ENCODE data around the gene ARL2.

ARL2 gene

DNA sequence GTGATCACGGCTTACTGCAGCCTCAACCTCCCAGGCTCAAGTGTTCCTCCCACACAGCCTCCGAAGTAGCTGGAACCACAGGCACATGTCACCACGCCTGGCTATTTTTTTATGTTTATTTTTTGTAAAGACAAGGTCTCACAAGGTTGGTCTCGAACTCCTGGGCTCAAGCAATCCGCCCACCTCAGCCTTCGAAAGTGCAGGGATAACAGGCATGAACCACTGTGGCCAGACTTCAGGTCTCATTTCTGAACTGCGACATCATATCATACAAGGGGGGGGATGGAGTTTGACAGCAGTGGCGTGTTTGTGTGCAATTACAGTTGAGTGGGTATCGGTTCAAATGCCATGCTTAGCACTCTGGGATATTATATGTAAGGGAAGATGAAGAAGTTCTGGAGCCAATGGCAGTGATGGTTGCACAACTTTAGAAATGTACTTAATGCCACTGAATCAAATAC, 37.5 kb downstream of the ARL2 start:
- no peak for DNase-seq

DNA sequence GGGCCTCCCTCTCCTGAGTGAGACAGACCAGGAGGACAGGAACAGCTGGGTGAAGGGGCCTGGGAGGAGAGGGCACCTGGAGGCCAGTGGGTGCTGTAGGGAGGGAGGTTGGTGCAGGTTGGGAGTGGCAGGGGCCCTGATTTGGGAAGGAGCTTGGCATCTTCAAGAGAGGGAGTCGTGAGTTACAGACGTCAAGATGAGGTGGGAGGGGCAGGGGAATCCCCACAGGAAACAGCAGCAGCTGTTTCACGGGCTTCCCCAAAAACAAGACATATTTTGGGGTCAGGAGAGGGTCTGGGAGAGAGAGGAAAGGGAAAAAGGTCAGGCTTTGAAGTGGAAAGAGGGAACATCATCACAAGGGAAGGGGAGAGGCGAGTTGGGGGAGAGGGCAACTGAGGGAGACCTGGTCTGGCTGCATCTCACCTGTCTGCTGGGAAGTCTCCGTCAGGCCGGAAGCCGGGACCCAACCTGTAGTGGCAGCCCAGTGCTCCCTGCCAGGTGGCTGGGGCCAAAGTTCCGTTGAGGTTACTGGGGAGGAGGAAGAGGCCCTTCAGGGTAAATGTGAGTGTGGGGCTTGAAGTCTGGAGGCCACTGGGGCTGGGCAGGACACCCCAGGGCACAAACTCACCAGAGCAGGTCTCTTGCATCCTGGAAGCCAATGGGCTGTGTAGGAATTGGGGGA, 40.0 kb downstream of the ARL2 start:
- peak; percentile 26 for DNase-seq

DNA sequence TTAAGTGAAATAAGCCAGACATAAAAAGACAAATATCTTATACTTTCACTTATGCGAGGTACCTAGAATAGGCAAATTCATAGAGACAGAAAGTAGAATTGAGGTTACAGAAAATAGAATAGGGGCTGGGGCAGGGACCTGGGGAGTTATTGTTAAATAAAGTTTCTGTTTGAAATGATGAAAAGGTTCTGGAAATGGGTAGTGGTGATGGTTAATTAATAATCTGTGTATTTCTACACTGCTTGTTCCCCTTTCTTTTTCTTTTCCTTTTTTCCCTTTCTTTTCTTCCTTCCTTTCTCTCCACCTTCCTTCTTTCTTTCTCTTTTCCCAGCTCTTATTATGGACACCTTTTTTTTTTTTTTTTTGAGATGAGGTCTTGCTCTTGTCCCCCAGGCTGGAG, 41.6 kb downstream of the ARL2 start:
- DNase-seq: no peak

DNA sequence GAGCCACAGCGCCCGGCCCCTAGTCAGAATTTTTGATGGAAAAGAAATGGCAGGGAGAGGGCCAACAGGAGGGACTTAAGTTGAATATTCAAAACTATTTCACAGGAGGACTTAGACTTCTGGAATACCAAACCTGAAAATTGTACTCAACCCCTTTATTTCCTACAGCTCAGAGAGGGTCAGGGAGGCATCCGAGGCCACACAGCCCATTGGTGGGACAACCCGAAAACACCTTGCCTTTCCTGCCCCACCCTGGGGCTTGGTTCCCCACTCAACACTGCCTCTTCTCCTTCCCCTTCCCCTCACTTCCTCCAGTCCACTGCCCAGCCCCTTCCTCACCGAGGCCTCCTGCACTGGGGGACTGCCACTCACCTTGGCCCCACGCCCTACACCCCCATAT, 43.0 kb downstream of the ARL2 start:
- DNase-seq: no peak

DNA sequence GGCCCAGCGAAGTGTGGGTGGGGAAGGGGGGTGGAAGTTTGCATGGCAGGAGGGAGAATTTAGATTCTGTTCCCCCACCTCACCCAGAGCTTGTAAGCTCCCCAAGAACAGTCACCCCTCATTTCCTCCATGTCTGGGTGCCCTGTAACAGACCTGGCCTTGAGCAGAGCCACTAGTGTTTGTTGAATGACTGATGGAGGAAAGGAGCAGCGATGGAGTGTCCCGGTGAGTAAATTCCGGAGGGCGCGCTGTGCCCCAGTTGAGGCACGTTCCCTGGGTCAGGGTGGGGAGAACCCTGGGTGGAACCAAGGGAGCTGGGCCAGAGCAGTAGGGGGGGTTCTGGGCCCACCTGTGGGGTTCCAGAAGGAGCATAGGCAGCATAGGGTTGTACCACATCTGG, 43.6 kb downstream of the ARL2 start:
- no peak for DNase-seq

DNA sequence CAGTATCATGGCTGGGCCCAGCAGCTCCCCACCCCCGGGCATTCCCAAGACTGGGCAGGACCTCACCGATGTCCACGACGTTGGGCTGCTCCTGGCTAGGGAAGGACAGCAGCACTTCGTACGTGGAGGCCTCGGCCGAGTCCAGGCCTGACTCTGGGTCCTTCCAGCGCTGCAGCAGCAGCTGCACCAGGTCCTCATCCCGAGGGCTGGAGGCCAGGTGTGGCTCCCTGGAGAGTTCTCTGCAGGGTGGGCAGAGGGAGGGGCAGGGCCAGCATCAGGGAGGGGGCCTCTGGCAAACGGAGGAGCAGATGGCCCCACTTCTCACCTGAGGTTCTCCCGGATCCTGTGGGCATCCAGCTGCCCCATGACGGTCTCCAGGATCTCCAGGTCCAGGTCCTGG, 44.1 kb downstream of the ARL2 start:
- DNase-seq: no peak

DNA sequence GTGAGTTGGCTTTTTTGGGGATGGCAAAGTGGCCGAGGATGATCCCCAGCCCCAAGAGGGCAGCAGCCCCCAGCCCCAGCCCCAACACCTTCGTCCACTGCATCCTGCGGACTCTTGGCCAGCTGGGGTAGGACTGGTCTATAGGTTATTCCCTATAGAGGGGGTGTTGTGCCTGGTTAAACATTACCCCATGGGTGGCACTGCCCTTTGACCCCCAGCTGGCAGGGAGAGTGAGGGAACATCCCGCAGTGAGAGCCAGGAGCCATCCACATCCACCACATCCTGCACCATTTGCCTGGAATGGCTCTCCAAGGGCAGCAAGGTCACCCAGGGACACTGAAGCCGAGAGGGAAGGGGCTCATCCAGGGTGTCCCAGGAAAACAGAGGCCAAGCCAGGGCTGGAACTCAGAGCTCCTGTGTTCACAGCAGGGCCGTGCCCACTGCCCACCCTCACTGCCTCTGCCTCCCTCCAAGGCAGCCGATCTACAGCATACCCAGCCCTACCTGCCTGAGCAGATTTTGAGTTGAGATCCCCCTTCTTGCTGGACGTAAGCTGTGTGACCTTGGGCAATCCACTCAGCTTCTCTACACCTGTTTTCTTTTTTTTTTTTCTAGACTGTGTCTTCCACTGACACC, 44.6 kb downstream of the ARL2 start, which contains the start of gene NAALADL1:
TSS of gene NAALADL1 (minus strand) at position 135 of the 636 bp plus-strand sequence. CDS start at position 103, 32 bp downstream.
- no peak for DNase-seq

DNA sequence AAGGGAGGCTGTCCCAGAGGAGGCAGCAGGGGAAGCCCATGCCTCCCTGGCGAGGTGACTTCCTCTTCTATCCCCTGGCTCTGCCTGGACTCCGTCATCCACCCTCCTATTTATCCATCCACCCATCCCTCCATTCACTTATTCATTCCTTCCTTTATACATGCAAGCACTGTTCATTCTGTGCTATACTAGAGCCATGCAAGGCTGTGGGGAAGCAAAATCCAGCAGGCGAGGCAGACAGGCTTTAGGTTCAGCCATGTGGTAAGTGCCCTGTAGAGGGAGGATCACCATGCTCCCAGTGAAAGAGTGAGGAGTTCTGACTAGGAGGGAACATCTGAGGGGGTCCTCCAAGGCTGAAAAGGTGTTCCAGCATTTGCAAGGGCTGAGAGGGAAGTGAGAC, 45.6 kb downstream of the ARL2 start:
- no peak for DNase-seq

DNA sequence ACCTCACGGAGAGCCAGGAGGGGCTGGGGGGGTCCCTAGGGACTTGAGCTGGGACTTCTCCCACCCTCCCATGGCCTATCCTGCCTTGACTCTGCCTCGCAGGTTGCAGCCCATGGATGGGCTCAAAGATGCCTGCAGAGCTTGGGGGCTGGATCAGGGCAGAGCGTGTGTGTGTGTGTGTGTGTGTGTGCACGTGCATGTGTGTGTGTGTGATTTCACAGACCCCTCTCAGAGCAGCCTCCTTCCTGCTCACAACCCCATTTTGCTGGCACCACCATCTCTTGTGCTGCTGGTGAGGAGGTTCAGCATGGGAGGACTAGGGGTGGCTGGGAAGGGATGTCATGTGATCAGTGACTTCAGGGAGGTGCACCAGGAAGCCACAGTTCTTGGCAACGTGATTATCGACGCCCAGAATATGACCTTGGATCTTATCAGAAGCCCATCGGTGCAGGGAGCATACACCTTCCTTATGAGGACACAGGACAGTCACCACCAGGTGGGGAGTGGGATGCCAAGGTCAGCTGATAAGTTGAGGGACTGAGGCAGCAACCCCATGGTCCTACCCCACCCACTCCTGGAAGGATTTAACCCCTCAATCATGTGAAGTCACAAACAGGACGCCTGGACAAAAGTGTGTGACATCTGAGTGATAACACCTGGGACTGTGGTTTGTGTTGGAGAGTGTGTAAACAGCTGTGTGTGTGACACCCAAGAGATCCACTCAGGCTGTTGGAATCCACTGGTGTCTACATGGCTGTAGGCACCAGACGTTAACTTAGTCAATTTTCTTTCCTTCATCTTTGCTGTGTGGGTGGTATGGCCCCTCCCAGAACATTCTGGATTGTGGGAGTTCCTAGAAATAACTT, 46.2 kb downstream of the ARL2 start:
- no peak for DNase-seq

DNA sequence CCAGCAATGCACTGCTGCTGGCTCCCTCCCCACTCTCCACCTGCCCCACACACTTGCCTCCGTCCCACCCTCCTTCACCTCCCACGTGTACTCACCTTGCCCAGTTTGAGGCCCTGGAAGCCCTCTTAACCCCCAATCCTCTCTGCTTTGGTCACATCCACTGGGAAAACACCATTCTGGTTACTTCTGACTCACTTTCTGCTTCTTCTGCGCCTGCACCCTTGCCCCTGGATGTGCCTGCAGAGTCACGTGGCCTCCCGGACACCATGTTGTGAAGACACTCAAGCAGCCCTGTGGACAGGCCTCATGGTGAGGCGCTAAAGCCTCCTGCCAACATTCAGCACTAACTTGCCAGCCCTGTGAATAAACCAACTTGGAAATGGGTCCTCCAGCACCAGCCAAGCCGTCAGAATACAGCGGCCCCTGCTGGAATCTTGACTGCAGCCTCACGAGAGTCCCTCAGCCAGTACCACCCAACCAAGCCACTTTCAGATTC, 47.0 kb downstream of the ARL2 start:
- no peak for DNase-seq

DNA sequence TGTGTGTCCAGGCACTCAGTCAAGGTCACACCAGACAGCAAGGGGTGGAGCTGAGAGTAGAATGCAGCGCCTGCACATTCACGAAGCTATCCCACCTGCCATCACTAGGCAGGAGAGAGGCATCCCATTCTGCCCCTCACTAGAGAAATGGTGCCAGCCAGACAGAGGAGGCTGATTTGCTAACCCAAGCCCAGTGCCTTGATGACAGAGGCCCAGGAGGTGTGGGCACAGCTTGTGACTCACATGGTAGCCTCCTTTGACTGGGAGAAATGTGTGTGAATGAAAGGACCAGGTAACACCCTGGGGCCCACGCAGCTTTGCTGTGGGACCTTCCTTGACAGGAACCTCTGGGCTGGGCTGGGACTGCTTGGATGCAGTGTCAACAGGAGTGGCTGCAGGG, 49.6 kb downstream of the ARL2 start:
- no peak for DNase-seq

DNA sequence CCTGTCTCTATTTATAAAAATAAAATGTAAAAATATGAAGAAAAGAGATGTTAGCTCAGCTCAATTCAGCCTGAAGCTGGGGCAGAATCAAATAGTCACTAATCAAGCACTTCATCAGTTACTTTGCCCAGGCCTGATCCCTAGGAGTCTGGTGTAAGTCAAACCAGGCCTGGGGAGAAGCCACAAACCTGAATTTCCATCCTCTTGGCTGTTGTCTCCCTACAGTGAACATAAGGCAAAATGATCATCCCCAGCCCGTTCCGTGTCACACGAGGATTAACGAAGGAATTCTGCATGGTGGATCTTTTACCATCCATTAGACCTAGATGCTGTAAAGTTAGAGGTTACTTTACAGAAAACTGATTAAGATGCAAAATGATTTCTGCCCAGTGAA, 50.9 kb downstream of the ARL2 start:
- DNase-seq: no peak

DNA sequence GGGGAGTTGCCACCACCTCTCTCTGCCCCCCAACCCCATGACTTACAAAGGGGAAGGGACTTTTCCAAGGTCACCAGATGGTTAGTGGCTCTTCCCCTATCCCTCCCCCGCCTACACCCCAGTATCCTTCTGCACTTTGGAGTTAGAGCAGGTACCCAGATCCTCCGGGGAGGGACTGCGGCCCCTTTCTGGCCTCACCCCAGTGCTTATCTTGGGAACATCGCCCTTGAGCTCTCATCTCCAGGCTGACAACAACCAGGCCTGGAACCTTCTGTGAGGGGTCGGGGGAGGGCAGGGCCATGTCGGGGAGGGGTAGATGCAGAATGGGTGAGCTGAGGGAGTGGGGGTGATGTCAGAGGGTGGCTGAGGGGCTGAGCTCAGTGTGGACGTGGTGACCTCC, 51.9 kb downstream of the ARL2 start:
- no peak for DNase-seq

DNA sequence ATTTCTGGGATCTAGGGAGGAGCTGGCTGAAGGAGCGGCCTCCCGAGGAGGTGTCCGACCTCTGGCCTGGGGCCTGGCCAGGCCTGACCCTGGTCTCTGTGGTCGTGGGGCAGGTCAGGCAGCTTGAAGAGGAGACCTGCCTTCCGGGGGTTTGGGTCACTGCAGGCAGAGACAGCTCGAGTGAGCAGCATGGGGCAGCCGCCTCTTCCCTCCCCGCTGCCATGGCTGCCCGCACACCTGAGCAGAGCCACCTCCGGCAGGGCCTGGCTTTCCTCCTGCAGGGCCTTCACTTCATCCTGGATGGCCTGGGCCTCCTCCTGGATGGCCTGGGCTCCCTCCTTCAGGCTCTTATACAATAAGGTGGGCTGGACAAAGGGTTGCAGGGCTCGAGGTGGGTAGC, 52.4 kb downstream of the ARL2 start:
- no peak for DNase-seq

DNA sequence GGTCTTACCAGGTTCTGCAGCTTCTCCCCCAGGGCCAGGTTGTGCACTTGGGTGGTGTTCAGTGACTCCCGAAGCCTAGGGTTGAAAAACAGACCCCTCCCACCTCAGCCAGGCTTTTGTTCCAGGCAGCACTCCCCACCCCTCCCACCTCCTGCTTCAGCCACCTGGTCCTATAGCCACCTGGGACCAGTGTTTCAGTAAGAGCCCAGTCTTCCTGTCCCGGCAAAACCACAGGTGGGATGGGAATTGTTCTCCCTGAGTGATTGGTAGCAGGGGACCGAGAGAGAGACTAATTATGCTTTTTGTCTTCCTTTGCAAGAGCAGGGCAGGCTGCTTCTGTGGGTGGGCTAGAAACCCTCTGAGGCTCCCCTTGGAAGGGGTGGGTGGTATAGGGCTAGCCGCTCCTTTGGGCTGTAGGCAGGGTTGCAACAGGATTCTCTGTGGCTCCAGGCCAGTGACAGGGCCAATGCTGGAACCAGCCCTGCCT, 52.9 kb downstream of the ARL2 start:
- no peak for DNase-seq

DNA sequence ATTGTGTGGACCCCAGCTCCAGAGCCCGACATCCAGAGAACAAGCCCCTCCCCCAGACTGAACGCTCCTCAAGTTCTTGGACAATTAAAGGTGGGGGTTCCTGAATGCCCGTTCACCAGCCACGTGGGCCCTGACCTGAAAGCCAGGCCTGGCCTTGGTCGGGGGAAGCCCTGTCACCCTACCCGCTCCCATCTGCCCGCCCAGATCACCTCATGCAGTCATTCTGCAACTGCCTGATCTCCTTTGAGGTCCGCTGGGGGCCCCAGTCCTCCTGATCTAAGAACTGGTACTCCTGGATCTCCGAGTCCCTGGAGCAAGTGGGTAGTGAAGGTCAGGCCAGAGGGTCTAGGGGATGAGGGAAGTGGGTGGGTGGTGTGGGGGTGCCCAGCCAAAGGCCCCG, 53.5 kb downstream of the ARL2 start:
- DNase-seq: no peak

DNA sequence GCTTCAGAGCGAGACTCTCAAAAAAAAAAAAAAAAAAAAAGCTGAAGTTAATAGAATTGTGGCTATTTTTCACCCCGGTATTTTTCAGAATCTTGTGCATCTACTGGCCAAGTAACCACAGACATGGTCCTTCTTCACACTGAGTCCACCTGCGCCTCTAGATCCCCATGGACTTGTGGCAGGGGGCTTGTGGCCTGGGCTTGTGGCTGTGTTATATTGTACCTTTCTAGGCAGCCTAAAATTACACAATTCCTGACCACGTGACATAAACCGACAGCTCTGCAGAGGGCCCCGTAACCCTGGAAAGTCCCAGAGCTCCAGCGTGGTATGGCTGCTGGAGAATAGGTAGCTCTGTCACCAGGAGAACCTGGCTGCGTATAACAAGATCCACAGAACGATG, 55.3 kb downstream of the ARL2 start:
- no peak for DNase-seq

Measured in CD4-positive, alpha-beta T cell treated with Interleukin-15 for 1 hour (primary cell).